Activated T-helper 1 cell treated with anti-CD3 and anti-CD28 coated beads, Interleukin-12 subunit alpha, Interleukin-12 subunit beta, Interleukin-2, Interleukin-4 antibody, amounts not matched to agents 30 ng/mL and 10 ng/mL and 1 ng/mL, durations not matched to agents 14 hours and 24 hours and 36 hours (primary cell): Measurements from ENCODE around the gene MLKL. TPM values are rescaled to one million over a fixed set of nuclear protein-coding genes. Genes with fewer than 3 reads are reported as not detected.

ENCODE experiments used
- DNase-seq: peaks from one replicate; pipeline ENCODE4 v3.0.0; 2021; ENCODE audit warnings: low spot score
- H3K27ac Mint-ChIP-seq: one replicate; pipeline ENCODE4 v1.8.0; 2021; ENCODE audit warnings: mild to moderate bottlenecking, mixed read lengths
- H3K27me3 Mint-ChIP-seq: one replicate; pipeline ENCODE4 v1.8.0; 2022; ENCODE audit warnings: mild to moderate bottlenecking, moderate library complexity, mixed read lengths; ENCODE audit not compliant: insufficient read depth
- H3K36me3 Mint-ChIP-seq: one replicate; pipeline ENCODE4 v1.8.0; 2021; ENCODE audit warnings: low read depth, mixed read lengths
- H3K4me1 Mint-ChIP-seq: one replicate; pipeline ENCODE4 v1.8.0; 2021; ENCODE audit warnings: low read depth, mixed read lengths
- H3K4me3 Mint-ChIP-seq: one replicate; pipeline ENCODE4 v1.8.0; 2021; ENCODE audit warnings: mild to moderate bottlenecking, moderate library complexity, mixed read lengths
- H3K9me3 Mint-ChIP-seq: one replicate; pipeline ENCODE4 v1.8.0; 2021; ENCODE audit warnings: mixed read lengths
- intact Hi-C: fragments of 100-400 bp; cut with micrococcal nuclease; formaldehyde crosslinking; loops from one replicate; pipeline ENCODE4 v1.15.1; 2024
- total RNA-seq: library from RNA; stranded (reverse); gene quantifications from 2 replicates; pipeline ENCODE4 v1.2.3, GENCODE V29; 2022

MLKL gene
- total RNA-seq, 1 donor from 2014 or later = 23.9 TPM

GRCh38 chr16:74738816-74739215 is 38.2 kb upstream of the MLKL start:
- Mint-ChIP-seq H3K4me3 (no peak overlapping the region), H3K27ac (no peak overlapping the region), H3K4me1 (no peaks in the 10 kb centered on the region), H3K9me3 (no peaks in the 10 kb centered on the region), H3K36me3 (no peaks in the 10 kb centered on the region), H3K27me3 (peaks cover 2% of the 10 kb centered on the region)
- intact Hi-C loops = no loop called here
- no peak for DNase-seq

GRCh38 chr16:74738113-74738541 is 37.5 kb upstream of the MLKL start:
- Mint-ChIP-seq H3K4me3 (no peak overlapping the region), H3K27me3 (peaks cover 2% of the 10 kb centered on the region)
- intact Hi-C loops = no loop called here

GRCh38 chr16:74737521-74737920 is 36.9 kb upstream of the MLKL start:
- H3K4me1 Mint-ChIP-seq = no peaks in the 10 kb centered on the region
- peaks cover 2% of the 10 kb centered on the region for H3K27me3 Mint-ChIP-seq
- H3K9me3 Mint-ChIP-seq = no peaks in the 10 kb centered on the region
- intact Hi-C loops = no loop called here
- no peak overlapping the region for H3K27ac Mint-ChIP-seq
- H3K4me3 Mint-ChIP-seq = no peak overlapping the region
- H3K36me3 Mint-ChIP-seq = no peaks in the 10 kb centered on the region
- DNase-seq = no peak

More at GRCh38 chr16:74738113-74738541, 37.5 kb upstream of the MLKL start:
- H3K27ac Mint-ChIP-seq = no peak overlapping the region
- no peaks in the 10 kb centered on the region for H3K4me1 Mint-ChIP-seq
- H3K9me3 Mint-ChIP-seq = no peaks in the 10 kb centered on the region
- no peaks in the 10 kb centered on the region for H3K36me3 Mint-ChIP-seq
- DNase-seq = no peak

GRCh38 chr16:74736531-74737157 is 36.0 kb upstream of the MLKL start:
- H3K27ac Mint-ChIP-seq = no peak overlapping the region
- H3K4me3 Mint-ChIP-seq = no peak overlapping the region
- H3K27me3 Mint-ChIP-seq = peaks cover 2% of the 10 kb centered on the region
- H3K4me1 Mint-ChIP-seq = no peaks in the 10 kb centered on the region
- no peak for DNase-seq
- H3K36me3 Mint-ChIP-seq = no peaks in the 10 kb centered on the region
- intact Hi-C loops = no loop called here
- no peaks in the 10 kb centered on the region for H3K9me3 Mint-ChIP-seq

- Mint-ChIP-seq H3K36me3 (no peaks in the 10 kb centered on the region), H3K9me3 (no peaks in the 10 kb centered on the region), H3K4me1 (peaks cover under 1% of the 10 kb centered on the region), H3K27ac (no peak overlapping the region), H3K27me3 (peaks cover 2% of the 10 kb centered on the region), H3K4me3 (no peak overlapping the region)
- intact Hi-C loops = no loop called here
- DNase-seq = no peak
These were observed 34.9 kb upstream of the MLKL start for GRCh38 chr16:74735554-74735953.

- H3K4me1 Mint-ChIP-seq = peaks cover 4% of the 10 kb centered on the region
- peaks cover 2% of the 10 kb centered on the region for H3K27me3 Mint-ChIP-seq
- no peak for DNase-seq
- no peaks in the 10 kb centered on the region for H3K36me3 Mint-ChIP-seq
- intact Hi-C loops = no loop called here
- H3K27ac Mint-ChIP-seq = no peak overlapping the region
- no peak overlapping the region for H3K4me3 Mint-ChIP-seq
- H3K9me3 Mint-ChIP-seq = no peaks in the 10 kb centered on the region
These were observed 34.4 kb upstream of the MLKL start for GRCh38 chr16:74735162-74735452.

- Mint-ChIP-seq H3K4me3 (no peak overlapping the region), H3K4me1 (peaks cover 4% of the 10 kb centered on the region), H3K27ac (no peak overlapping the region), H3K27me3 (no peaks in the 10 kb centered on the region), H3K36me3 (no peaks in the 10 kb centered on the region), H3K9me3 (no peaks in the 10 kb centered on the region)
- DNase-seq = no peak
- intact Hi-C loops = no loop called here
These were observed 33.9 kb upstream of the MLKL start for GRCh38 chr16:74734361-74735161.

- H3K27me3 Mint-ChIP-seq = no peaks in the 10 kb centered on the region
- H3K4me3 Mint-ChIP-seq = no peak overlapping the region
- DNase-seq = no peak
- H3K27ac Mint-ChIP-seq = no peak overlapping the region
- no peaks in the 10 kb centered on the region for H3K9me3 Mint-ChIP-seq
- intact Hi-C loops = no loop called here
- H3K36me3 Mint-ChIP-seq = no peaks in the 10 kb centered on the region
- peaks cover 4% of the 10 kb centered on the region for H3K4me1 Mint-ChIP-seq
These were observed 32.2 kb upstream of the MLKL start for GRCh38 chr16:74732707-74733350.

GRCh38 chr16:74731853-74732477 is 31.3 kb upstream of the MLKL start:
- Mint-ChIP-seq H3K9me3 (peaks cover 6% of the 10 kb centered on the region), H3K4me1 (peaks cover 4% of the 10 kb centered on the region), H3K4me3 (no peak overlapping the region), H3K36me3 (no peaks in the 10 kb centered on the region), H3K27me3 (no peaks in the 10 kb centered on the region), H3K27ac (no peak overlapping the region)
- intact Hi-C loops = no loop called here
- no peak for DNase-seq

- DNase-seq = no peak
- Mint-ChIP-seq H3K4me1 (peaks cover 4% of the 10 kb centered on the region), H3K4me3 (no peak overlapping the region), H3K27ac (no peak overlapping the region), H3K9me3 (peaks cover 18% of the 10 kb centered on the region), H3K27me3 (no peaks in the 10 kb centered on the region), H3K36me3 (peaks cover 2% of the 10 kb centered on the region)
- intact Hi-C loops = no loop called here
These were observed 29.4 kb upstream of the MLKL start for GRCh38 chr16:74729783-74730683.

- H3K27me3 Mint-ChIP-seq = no peaks in the 10 kb centered on the region
These were observed 27.2 kb upstream of the MLKL start for GRCh38 chr16:74727903-74728302.

GRCh38 chr16:74726716-74727115 is 26.1 kb upstream of the MLKL start:
- Mint-ChIP-seq H3K4me1 (peaks cover 4% of the 10 kb centered on the region), H3K36me3 (peaks cover 2% of the 10 kb centered on the region), H3K27me3 (no peaks in the 10 kb centered on the region), H3K4me3 (no peak overlapping the region), H3K9me3 (peaks cover 18% of the 10 kb centered on the region), H3K27ac (no peak overlapping the region)
- intact Hi-C loops = loop anchor here (1.0 kb wide), 1 partner anchor 17 kb away; no protein-coding TSS in a partner anchor
- DNase-seq = no peak

More at GRCh38 chr16:74727903-74728302, 27.2 kb upstream of the MLKL start:
- Mint-ChIP-seq H3K4me1 (peaks cover 4% of the 10 kb centered on the region), H3K4me3 (no peak overlapping the region), H3K27ac (no peak overlapping the region), H3K9me3 (peaks cover 18% of the 10 kb centered on the region), H3K36me3 (peaks cover 2% of the 10 kb centered on the region)
- intact Hi-C loops = no loop called here
- no peak for DNase-seq
